Smooth muscle cell (in vitro differentiated cells): ENCODE data around the gene CACNA1E. TPM values are rescaled to one million over a fixed set of nuclear protein-coding genes. Genes with fewer than 3 reads are reported as not detected.

Experiments used
- DNase-seq: peaks from one replicate; lab custom pipeline; 2025; ENCODE audit not compliant: unreplicated experiment; lab: John Stamatoyannopoulos, UW
- H2AFZ ChIP-seq: fragments of 200-600 bp; sonication (generic); 2 replicates; pipeline ENCODE4 v1.6.0; 2016; ENCODE audit warnings: antibody characterized with exemption, low read depth, mild to moderate bottlenecking
- H3F3A ChIP-seq: fragments of 200-600 bp; sonication (generic); 2 replicates; pipeline ENCODE4 v1.6.0; 2017; ENCODE audit warnings: antibody characterized with exemption, low read depth
- H3K27ac ChIP-seq: fragments of 200-600 bp; sonication (generic); 2 replicates; pipeline ENCODE4 v1.5.1; 2016; ENCODE audit warnings: low read depth, mild to moderate bottlenecking
- H3K27me3 ChIP-seq: fragments of 200-600 bp; sonication (generic); 2 replicates; pipeline ENCODE4 v1.6.1; 2016; ENCODE audit warnings: low read depth, mild to moderate bottlenecking
- H3K36me3 ChIP-seq: fragments of 200-600 bp; sonication (generic); 2 replicates; pipeline ENCODE4 v1.5.1; 2016; ENCODE audit warnings: low read depth
- H3K4me1 ChIP-seq: fragments of 200-600 bp; sonication (generic); 2 replicates; pipeline ENCODE4 v1.5.1; 2016; ENCODE audit warnings: low read depth
- H3K4me2 ChIP-seq: fragments of 200-600 bp; sonication (generic); 2 replicates; pipeline ENCODE4 v1.6.0; 2016; ENCODE audit warnings: mild to moderate bottlenecking
- H3K4me3 ChIP-seq: fragments of 200-600 bp; sonication (generic); 2 replicates; pipeline ENCODE4 v1.5.1; 2016; ENCODE audit warnings: mild to moderate bottlenecking
- H3K79me2 ChIP-seq: fragments of 200-600 bp; sonication (generic); 2 replicates; pipeline ENCODE4 v1.6.0; 2016; ENCODE audit warnings: low read depth, mild to moderate bottlenecking
- H3K9ac ChIP-seq: fragments of 200-600 bp; sonication (generic); 2 replicates; pipeline ENCODE4 v1.6.0; 2016; ENCODE audit warnings: low read depth
- H3K9me3 ChIP-seq: fragments of 200-600 bp; sonication (generic); replicated peaks from 2 replicates; pipeline ENCODE4 v1.5.1; 2016; ENCODE audit warnings: low read depth
- H4K20me1 ChIP-seq: fragments of 200-600 bp; sonication (generic); 2 replicates; pipeline ENCODE4 v1.6.0; 2016; ENCODE audit warnings: low read depth
- CTCF ChIP-seq: fragments of 200-600 bp; sonication (generic); IDR thresholded peaks from 2 replicates; pipeline ENCODE4 v1.5.1; 2017; ENCODE audit warnings: borderline replicate concordance, mild to moderate bottlenecking, antibody characterized with exemption; ENCODE audit not compliant: insufficient read depth, poor library complexity, severe bottlenecking
- WGBS: methylation state at CpG from one replicate; pipeline ENCODE4 v1.1.7; 2016; ENCODE audit warnings: low lambda C conversion rate; 5-methylcytosine and 5-hydroxymethylcytosine counted together
- polyA plus RNA-seq: library from polyadenylated mRNA; unstranded; fragments of >200 nt; fragmentation: Nextera tagmentation; extraction: Ambion mirVana; gene quantifications from 2 replicates; pipeline ENCODE4 v1.2.1, GENCODE V29; 2016
- total RNA-seq: library from RNA; depleted of rRNA; stranded (reverse); fragments of >200 nt; gene quantifications from 2 replicates; pipeline ENCODE4 v1.2.3, GENCODE V29; 2014

The CACNA1E gene
- total and polyA plus RNA-seq, 2 experiments from 2014 or later, result not detected

- 81% methylated on average over 4 of the region's 4 CpGs for WGBS
- Histone ChIP-seq H3K9ac (no peak overlapping the region), H3K36me3 (no peaks in the 10 kb centered on the region), H3K27me3 (no peaks in the 10 kb centered on the region), H3K4me1 (no peaks in the 10 kb centered on the region), H3K9me3 (no peaks in the 10 kb centered on the region), H3K27ac (peak overlapping the region; percentile 9), H3K79me2 (no peaks in the 10 kb centered on the region), H4K20me1 (no peaks in the 10 kb centered on the region), H2AFZ (no peak overlapping the region), H3K4me2 (peak overlapping the region; percentile 36), H3F3A (no peaks in the 10 kb centered on the region), H3K4me3 (no peak overlapping the region)
- no peak for TF ChIP-seq CTCF
- DNase-seq, result no peak
These were observed 259.1 kb downstream of the CACNA1E start for GRCh38 chr1:181742426-181742825.

- no peaks in the 10 kb centered on the region for H3K36me3 ChIP-seq
- no peaks in the 10 kb centered on the region for H3K9me3 ChIP-seq
- H3K4me2 ChIP-seq, result no peak overlapping the region
- H4K20me1 ChIP-seq, result no peaks in the 10 kb centered on the region
- H3K79me2 ChIP-seq, result no peaks in the 10 kb centered on the region
- H3K27me3 ChIP-seq, result no peaks in the 10 kb centered on the region
- no peaks in the 10 kb centered on the region for H3F3A ChIP-seq
- no peak for TF ChIP-seq CTCF
- H2AFZ ChIP-seq, result no peak overlapping the region
- H3K4me1 ChIP-seq, result no peaks in the 10 kb centered on the region
- 70% methylated on average over 6 of the region's 6 CpGs for WGBS
- no peak overlapping the region for H3K27ac ChIP-seq
- H3K9ac ChIP-seq, result no peak overlapping the region
- no peak overlapping the region for H3K4me3 ChIP-seq
- DNase-seq, result no peak
These were observed 260.6 kb downstream of the CACNA1E start for GRCh38 chr1:181743878-181744312.

GRCh38 chr1:181746224-181746623 is 262.9 kb downstream of the CACNA1E start:
- WGBS, result 59% methylated on average over 2 of the region's 2 CpGs
- no peaks in the 10 kb centered on the region for H3K9me3 ChIP-seq
- no peak overlapping the region for H3K4me3 ChIP-seq
- no peaks in the 10 kb centered on the region for H3K36me3 ChIP-seq
- no peak for DNase-seq
- no peak overlapping the region for H3K9ac ChIP-seq
- H3K79me2 ChIP-seq, result no peaks in the 10 kb centered on the region
- no peak for TF ChIP-seq CTCF
- no peak overlapping the region for H2AFZ ChIP-seq
- no peaks in the 10 kb centered on the region for H4K20me1 ChIP-seq
- no peak overlapping the region for H3K4me2 ChIP-seq
- no peaks in the 10 kb centered on the region for H3F3A ChIP-seq
- H3K27me3 ChIP-seq, result no peaks in the 10 kb centered on the region
- H3K27ac ChIP-seq, result no peak overlapping the region
- no peaks in the 10 kb centered on the region for H3K4me1 ChIP-seq

GRCh38 chr1:181748013-181748412 is 264.7 kb downstream of the CACNA1E start:
- no peak for TF ChIP-seq CTCF

More at GRCh38 chr1:181748013-181748412, 264.7 kb downstream of the CACNA1E start:
- Histone ChIP-seq H3K9me3 (no peaks in the 10 kb centered on the region), H3F3A (no peaks in the 10 kb centered on the region), H2AFZ (no peak overlapping the region), H3K9ac (no peak overlapping the region), H3K4me1 (no peaks in the 10 kb centered on the region), H3K4me3 (no peak overlapping the region), H3K79me2 (no peaks in the 10 kb centered on the region), H3K27ac (no peak overlapping the region), H4K20me1 (no peaks in the 10 kb centered on the region), H3K4me2 (no peak overlapping the region), H3K36me3 (no peaks in the 10 kb centered on the region), H3K27me3 (no peaks in the 10 kb centered on the region)
- WGBS, result 83% methylated on average over 2 of the region's 2 CpGs
- no peak for DNase-seq
